NB4 (cell line): ENCODE results near the gene C4orf51.
"Not testable (repeated sequence)": the region's sequence is repeated elsewhere in the genome, so short reads cannot be mapped to it uniquely, and the experiment has no call there.

Source experiments
- DNase-seq: peaks from one replicate; pipeline ENCODE4 v3.0.0; 2010; ENCODE audit warnings: low read depth
- H3K4me3 ChIP-seq: one replicate; pipeline ENCODE4 v1.5.1; 2011; ENCODE audit warnings: mild to moderate bottlenecking, low read depth, low read length, moderate library complexity
- CTCF ChIP-seq: IDR thresholded peaks from one replicate; pipeline ENCODE4 v1.5.1; 2012; ENCODE audit warnings: low read depth, low read length
- MAX ChIP-seq: IDR thresholded peaks from 2 replicates; pipeline ENCODE4 v1.6.1; 2011; ENCODE audit warnings: low read depth, low read length
- MYC ChIP-seq: IDR thresholded peaks from 2 replicates; pipeline ENCODE4 v1.6.1; 2011; ENCODE audit warnings: low read depth, low read length
- POLR2A ChIP-seq: IDR thresholded peaks from 2 replicates; pipeline ENCODE4 v1.6.1; 2011; ENCODE audit warnings: mild to moderate bottlenecking; ENCODE audit not compliant: insufficient read length; ENCODE audit errors: extremely low read depth

Gene C4orf51

GRCh38 chr4:145679991-145680455 lies at the start of gene C4orf51:
TSS of gene C4orf51 (plus strand) at chr4:145680146. CDS start at chr4:145680204, 58 bp downstream.
- TF ChIP-seq CTCF = no peak
- TF ChIP-seq MAX = no peak
- no peak for TF ChIP-seq MYC
- no peak for TF ChIP-seq POLR2A
- H3K4me3 ChIP-seq = no peak within 1 kb of the TSS
- DNase-seq = no peak

GRCh38 chr4:145635117-145635516 lies 44.8 kb upstream of the C4orf51 start:
- no peak overlapping the region for H3K4me3 ChIP-seq
- TF ChIP-seq POLR2A (no peak), CTCF (no peak), MAX (no peak), MYC (no peak)
- DNase-seq = no peak

- no peak for DNase-seq
- H3K4me3 ChIP-seq = no peak overlapping the region
- TF ChIP-seq POLR2A (no peak), MYC (no peak), CTCF (no peak), MAX (no peak)
Observed at GRCh38 chr4:145635630-145636029, 44.3 kb upstream of the C4orf51 start.

- no peak for DNase-seq
- no peak overlapping the region for H3K4me3 ChIP-seq
- TF ChIP-seq CTCF (no peak), MYC (no peak), POLR2A (no peak), MAX (no peak)
Observed at GRCh38 chr4:145639186-145639698, 40.7 kb upstream of the C4orf51 start.

- not testable (repeated sequence) for DNase-seq, H3K4me3 ChIP-seq
Observed at GRCh38 chr4:145640236-145640635, 39.7 kb upstream of the C4orf51 start.

GRCh38 chr4:145643295-145643694 lies 36.7 kb upstream of the C4orf51 start:
- no peak overlapping the region for H3K4me3 ChIP-seq
- TF ChIP-seq CTCF (no peak), POLR2A (no peak), MAX (no peak), MYC (no peak)
- DNase-seq = no peak
